ENCODE results near the gene VLDLR. TPM values are rescaled to one million over a fixed set of nuclear protein-coding genes. Genes with fewer than 3 reads are reported as not detected.

The VLDLR gene
- total RNA-seq, 1 donor, result 0.31 TPM

- no peaks in the 10 kb centered on the region for H3K9me3 ChIP-seq (ENCODE audit: low read depth, low read length)
- H3K4me1 ChIP-seq (ENCODE audit: insufficient read depth, low read length), result no peaks in the 10 kb centered on the region
- no peak overlapping the region for H3K4me3 ChIP-seq (ENCODE audit: low read length)
- no peaks in the 10 kb centered on the region for H3K27me3 ChIP-seq (ENCODE audit: insufficient read depth, low read length)
Observed at GRCh38 chr9:2666569-2666968, 45.0 kb downstream of the VLDLR start.

DNA sequence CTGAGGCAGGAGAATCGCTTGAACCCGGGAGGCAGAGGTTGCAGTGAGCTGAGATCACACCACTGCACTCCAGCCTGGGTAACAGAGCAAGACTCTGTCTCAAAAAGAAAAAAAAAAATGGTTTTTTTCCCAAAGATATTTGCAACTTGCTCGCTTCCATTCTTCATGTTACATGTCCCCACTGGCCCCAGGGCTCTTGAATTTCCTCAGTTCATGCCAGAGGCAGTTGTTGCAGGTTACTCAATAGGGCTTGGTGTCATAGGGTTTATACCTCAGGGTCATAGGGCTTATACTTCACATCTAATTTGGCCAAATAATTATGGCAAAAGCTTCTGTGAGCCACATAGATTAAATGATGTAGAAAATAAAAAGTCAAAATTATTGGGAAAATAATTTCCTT lies 51.6 kb downstream of the VLDLR start:
- no peaks in the 10 kb centered on the region for H3K9me3 ChIP-seq (ENCODE audit: low read depth, low read length)
- H3K27me3 ChIP-seq (ENCODE audit: insufficient read depth, low read length), result no peaks in the 10 kb centered on the region
- no peak overlapping the region for H3K4me3 ChIP-seq (ENCODE audit: low read length)
- H3K4me1 ChIP-seq (ENCODE audit: insufficient read depth, low read length), result no peaks in the 10 kb centered on the region

DNA sequence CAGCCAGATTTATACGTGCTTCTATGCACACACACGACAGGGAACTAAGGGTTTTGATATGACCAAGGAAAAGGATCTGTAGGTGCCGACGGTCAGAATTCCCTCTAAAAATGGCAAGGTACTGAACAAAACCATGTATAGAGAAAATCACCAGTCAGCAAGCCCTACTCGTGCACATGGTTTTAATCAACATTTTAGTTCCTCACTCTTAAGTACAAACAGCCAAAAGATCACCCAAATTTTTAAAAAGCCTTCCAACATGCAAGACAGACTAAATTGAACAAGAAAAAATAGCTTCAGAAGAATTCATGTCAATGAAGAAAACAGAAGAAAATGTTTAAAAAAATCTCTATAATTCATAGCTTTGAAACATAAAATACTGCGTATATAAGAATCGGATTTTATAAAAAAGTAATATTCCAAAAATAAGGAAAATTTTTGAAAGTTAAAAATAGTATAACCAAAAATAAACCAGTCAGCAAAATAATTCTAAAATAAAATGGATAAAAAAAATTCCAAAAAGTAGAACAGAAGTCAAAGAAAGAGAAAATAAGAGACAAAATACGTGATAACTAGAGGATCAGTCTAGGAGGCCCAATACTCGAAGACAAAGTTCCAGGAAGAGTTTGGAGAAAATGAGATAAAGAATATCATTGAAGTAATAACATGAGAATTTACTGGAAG lies 52.7 kb downstream of the VLDLR start:
- Histone ChIP-seq H3K9me3 (ENCODE audit: low read depth, low read length) (no peaks in the 10 kb centered on the region), H3K27me3 (ENCODE audit: insufficient read depth, low read length) (no peaks in the 10 kb centered on the region), H3K4me1 (ENCODE audit: insufficient read depth, low read length) (no peaks in the 10 kb centered on the region), H3K4me3 (ENCODE audit: low read length) (no peak overlapping the region)

- Histone ChIP-seq H3K4me3 (ENCODE audit: low read length) (no peak overlapping the region), H3K27me3 (ENCODE audit: insufficient read depth, low read length) (no peaks in the 10 kb centered on the region), H3K9me3 (ENCODE audit: low read depth, low read length) (no peaks in the 10 kb centered on the region)
Observed at GRCh38 chr9:2675834-2676233, 54.2 kb downstream of the VLDLR start.

GRCh38 chr9:2676466-2676865 lies 54.9 kb downstream of the VLDLR start:
- no peaks in the 10 kb centered on the region for H3K27me3 ChIP-seq (ENCODE audit: insufficient read depth, low read length)
- H3K9me3 ChIP-seq (ENCODE audit: low read depth, low read length), result no peaks in the 10 kb centered on the region
- no peak overlapping the region for H3K4me3 ChIP-seq (ENCODE audit: low read length)
- no peaks in the 10 kb centered on the region for H3K4me1 ChIP-seq (ENCODE audit: insufficient read depth, low read length)

More at GRCh38 chr9:2675834-2676233, 54.2 kb downstream of the VLDLR start:
- no peaks in the 10 kb centered on the region for H3K4me1 ChIP-seq (ENCODE audit: insufficient read depth, low read length)

DNA sequence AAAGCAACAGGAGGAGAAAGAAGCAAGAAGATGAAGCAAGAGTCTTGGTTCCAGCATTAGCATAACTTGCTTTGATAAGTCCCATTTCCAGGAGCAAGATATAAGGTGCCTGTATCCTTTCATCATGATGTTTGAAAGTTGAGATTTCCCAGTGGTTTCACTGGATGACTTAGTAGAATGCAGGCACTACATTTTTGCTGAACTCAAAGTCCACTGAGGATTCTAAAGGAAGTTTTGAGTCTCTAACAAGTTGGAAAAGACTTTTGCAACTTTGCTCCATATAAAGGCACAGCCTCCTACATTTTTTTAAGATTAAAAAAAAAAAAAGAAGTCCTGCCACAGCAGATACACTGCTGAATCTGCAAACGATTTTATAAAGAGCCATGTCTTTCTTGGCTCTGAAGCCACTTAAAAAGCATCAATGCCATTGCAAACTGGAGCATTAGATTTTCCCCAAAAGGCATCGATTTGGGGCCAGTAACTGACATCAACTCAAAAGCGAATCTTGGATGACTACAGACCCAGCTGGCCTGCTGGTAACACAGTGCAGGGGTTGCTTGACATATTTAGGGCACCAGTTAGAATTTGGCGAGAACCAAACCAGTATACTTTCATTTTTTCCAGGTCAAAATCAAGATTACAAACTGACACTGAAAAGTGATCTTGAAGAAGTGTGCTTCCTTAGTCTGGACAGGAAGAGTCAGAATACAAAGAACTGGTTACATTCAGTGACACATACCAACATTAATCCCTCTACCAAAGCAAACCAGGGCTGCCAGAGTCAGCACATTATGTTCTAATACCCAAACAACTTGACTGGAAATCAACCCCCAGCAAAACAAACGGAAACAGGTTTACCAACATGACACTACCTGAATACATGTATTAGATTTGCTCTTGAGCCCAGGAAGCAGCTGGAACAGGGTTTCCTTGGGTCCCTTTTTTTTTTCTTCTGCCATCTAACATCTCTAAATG lies 56.6 kb downstream of the VLDLR start:
- Histone ChIP-seq H3K4me3 (ENCODE audit: low read length) (no peak overlapping the region), H3K9me3 (ENCODE audit: low read depth, low read length) (no peaks in the 10 kb centered on the region), H3K4me1 (ENCODE audit: insufficient read depth, low read length) (no peaks in the 10 kb centered on the region), H3K27me3 (ENCODE audit: insufficient read depth, low read length) (no peaks in the 10 kb centered on the region)

GRCh38 chr9:2679011-2679410 lies 57.4 kb downstream of the VLDLR start:
- no peaks in the 10 kb centered on the region for H3K27me3 ChIP-seq (ENCODE audit: insufficient read depth, low read length)
- no peaks in the 10 kb centered on the region for H3K9me3 ChIP-seq (ENCODE audit: low read depth, low read length)
- no peaks in the 10 kb centered on the region for H3K4me1 ChIP-seq (ENCODE audit: insufficient read depth, low read length)
- no peak overlapping the region for H3K4me3 ChIP-seq (ENCODE audit: low read length)

DNA sequence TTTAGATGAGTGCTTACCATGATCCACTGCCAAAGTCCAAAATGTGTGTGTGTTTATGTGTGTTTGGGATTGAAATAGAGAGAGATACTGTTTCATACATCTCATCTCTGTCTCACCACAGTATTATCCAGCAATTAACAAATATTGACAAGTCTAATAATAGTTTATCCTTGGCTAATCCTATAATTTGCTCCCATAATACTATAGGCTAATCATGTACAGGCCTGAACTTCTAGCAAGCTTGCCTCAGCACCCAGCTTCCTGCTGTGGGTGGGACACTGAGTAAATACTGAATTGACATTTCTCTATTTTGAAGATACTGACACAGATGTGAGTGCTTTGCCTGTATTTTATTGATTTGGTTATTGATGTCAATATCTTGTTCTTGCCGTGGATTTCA lies 60.4 kb downstream of the VLDLR start:
- Histone ChIP-seq H3K27me3 (ENCODE audit: insufficient read depth, low read length) (no peaks in the 10 kb centered on the region), H3K9me3 (ENCODE audit: low read depth, low read length) (no peaks in the 10 kb centered on the region), H3K4me1 (ENCODE audit: insufficient read depth, low read length) (no peaks in the 10 kb centered on the region), H3K4me3 (ENCODE audit: low read length) (no peak overlapping the region)

GRCh38 chr9:2686911-2687310 lies 65.3 kb downstream of the VLDLR start:
- H3K4me1 ChIP-seq (ENCODE audit: insufficient read depth, low read length), result no peaks in the 10 kb centered on the region
- H3K9me3 ChIP-seq (ENCODE audit: low read depth, low read length), result no peaks in the 10 kb centered on the region
- no peak overlapping the region for H3K4me3 ChIP-seq (ENCODE audit: low read length)
- H3K27me3 ChIP-seq (ENCODE audit: insufficient read depth, low read length), result no peaks in the 10 kb centered on the region

DNA sequence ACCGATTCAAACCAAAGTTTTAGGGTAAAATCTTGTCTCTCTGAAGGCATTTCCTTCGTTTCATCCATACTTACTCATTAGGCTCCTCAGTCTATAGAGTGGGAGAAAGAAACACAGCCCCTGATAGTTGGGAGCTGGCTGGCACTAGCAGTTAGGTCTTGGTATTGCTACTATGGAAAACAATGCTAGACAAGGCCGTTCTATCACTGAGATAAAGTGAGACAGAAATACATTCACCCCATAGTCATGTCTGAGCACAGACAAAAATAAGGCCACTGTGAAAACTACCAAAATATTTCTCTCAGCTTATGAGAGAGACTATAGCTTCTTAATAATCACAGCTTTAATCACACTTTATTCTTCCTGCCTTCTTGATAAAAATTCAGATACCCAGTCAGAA lies 67.0 kb downstream of the VLDLR start:
- no peaks in the 10 kb centered on the region for H3K27me3 ChIP-seq (ENCODE audit: insufficient read depth, low read length)
- no peak overlapping the region for H3K4me3 ChIP-seq (ENCODE audit: low read length)
- no peaks in the 10 kb centered on the region for H3K4me1 ChIP-seq (ENCODE audit: insufficient read depth, low read length)
- H3K9me3 ChIP-seq (ENCODE audit: low read depth, low read length), result no peaks in the 10 kb centered on the region

- Histone ChIP-seq H3K9me3 (ENCODE audit: low read depth, low read length) (no peaks in the 10 kb centered on the region), H3K27me3 (ENCODE audit: insufficient read depth, low read length) (no peaks in the 10 kb centered on the region), H3K4me3 (ENCODE audit: low read length) (no peak overlapping the region), H3K4me1 (ENCODE audit: insufficient read depth, low read length) (no peaks in the 10 kb centered on the region)
Observed at GRCh38 chr9:2691212-2691611, 69.6 kb downstream of the VLDLR start.

DNA sequence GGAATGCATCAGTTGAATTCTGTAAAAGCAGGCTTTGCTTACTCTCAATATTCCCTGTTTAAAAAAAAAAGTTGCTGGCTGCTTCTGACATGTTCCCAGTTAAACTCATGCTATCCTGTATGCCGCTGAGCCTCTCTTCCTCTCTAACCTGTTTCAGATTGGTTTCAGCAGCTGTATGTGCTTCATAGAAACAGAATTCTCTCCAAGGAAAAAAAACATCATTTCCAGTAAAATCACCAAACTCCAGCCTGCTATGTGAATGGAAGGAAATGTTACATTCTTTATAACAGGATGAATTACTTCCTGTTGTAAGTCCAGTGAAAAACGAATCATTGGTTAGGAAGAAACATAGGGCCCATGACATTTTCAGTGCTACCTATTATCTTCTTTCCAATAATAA lies 70.0 kb downstream of the VLDLR start:
- Histone ChIP-seq H3K27me3 (ENCODE audit: insufficient read depth, low read length) (no peaks in the 10 kb centered on the region), H3K9me3 (ENCODE audit: low read depth, low read length) (no peaks in the 10 kb centered on the region), H3K4me3 (ENCODE audit: low read length) (no peak overlapping the region), H3K4me1 (ENCODE audit: insufficient read depth, low read length) (no peaks in the 10 kb centered on the region)

DNA sequence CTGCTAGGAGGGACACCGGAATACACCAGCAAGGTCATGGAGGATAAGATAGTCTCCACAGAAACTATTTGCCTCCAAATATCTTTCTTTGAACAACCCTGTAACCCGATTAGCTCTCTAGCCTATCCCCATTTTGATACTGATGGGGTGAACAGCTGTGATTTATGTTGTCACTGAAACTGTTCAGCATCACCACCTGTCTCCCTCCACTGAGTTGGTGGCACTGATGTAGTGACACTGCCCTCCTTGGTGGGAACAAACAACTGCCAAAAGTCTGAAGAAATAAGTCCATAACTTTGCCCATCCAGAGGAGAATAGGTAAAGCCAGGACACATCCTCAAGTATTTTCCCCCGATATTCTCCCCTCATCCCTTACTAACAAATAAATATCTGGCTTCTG lies 71.5 kb downstream of the VLDLR start:
- H3K4me3 ChIP-seq (ENCODE audit: low read length), result no peak overlapping the region
- no peaks in the 10 kb centered on the region for H3K4me1 ChIP-seq (ENCODE audit: insufficient read depth, low read length)
- no peaks in the 10 kb centered on the region for H3K9me3 ChIP-seq (ENCODE audit: low read depth, low read length)
- H3K27me3 ChIP-seq (ENCODE audit: insufficient read depth, low read length), result no peaks in the 10 kb centered on the region

DNA sequence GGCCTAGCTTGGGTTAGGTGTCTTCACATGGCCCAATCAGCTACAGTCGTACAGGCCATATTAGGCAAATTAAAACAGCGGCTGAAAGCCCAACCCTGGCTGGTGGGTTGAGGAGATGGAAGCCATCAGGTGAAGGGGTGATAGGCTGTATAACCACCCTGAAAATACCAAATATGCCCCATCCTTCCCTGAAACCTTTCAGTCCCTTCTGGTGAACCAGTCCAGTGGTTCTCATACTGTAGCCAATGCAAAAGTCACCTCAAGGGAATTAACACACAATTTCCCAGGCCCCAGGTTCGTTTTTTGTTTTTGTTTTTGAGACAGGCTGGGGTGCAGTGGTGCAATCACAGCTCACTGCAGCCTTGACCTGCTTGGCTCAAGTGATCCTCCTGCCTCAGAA lies 75.9 kb downstream of the VLDLR start:
- no peaks in the 10 kb centered on the region for H3K9me3 ChIP-seq (ENCODE audit: low read depth, low read length)
- H3K4me3 ChIP-seq (ENCODE audit: low read length), result no peak overlapping the region
- H3K27me3 ChIP-seq (ENCODE audit: insufficient read depth, low read length), result no peaks in the 10 kb centered on the region
- H3K4me1 ChIP-seq (ENCODE audit: insufficient read depth, low read length), result no peaks in the 10 kb centered on the region

- Histone ChIP-seq H3K27me3 (ENCODE audit: insufficient read depth, low read length) (no peaks in the 10 kb centered on the region), H3K4me1 (ENCODE audit: insufficient read depth, low read length) (no peaks in the 10 kb centered on the region), H3K4me3 (ENCODE audit: low read length) (no peak overlapping the region), H3K9me3 (ENCODE audit: low read depth, low read length) (no peaks in the 10 kb centered on the region)
Observed at GRCh38 chr9:2700398-2700797, 78.8 kb downstream of the VLDLR start.

Measured in mononuclear cell (primary cell).